NCI-H146 treated with DMSO at 0.1 percent for 48 hours (cell line): ENCODE measurements around the gene COPG1.
A peak's percentile ranks its signal among the peaks of the same experiment; 100 is the strongest.

Source experiments
- DNase-seq: peaks from one replicate; lab custom pipeline; 2025; ENCODE audit not compliant: unreplicated experiment; lab: John Stamatoyannopoulos, UW

The COPG1 gene

GRCh38 chr3:129278439-129278965, 29.1 kb downstream of the COPG1 start, which contains the start of gene HMCES:
TSS of gene HMCES (plus strand) at chr3:129278870. CDS start at chr3:129279733, 863 bp downstream.
- peak; percentile 94 for DNase-seq

- DNase-seq, result peak; percentile 40
Observed at GRCh38 chr3:129278966-129279906, 29.8 kb downstream of the COPG1 start.

- DNase-seq, result no peak
Observed at GRCh38 chr3:129280183-129280582, 30.8 kb downstream of the COPG1 start.

- no peak for DNase-seq
Observed at GRCh38 chr3:129281726-129282125, 32.3 kb downstream of the COPG1 start.

- no peak for DNase-seq
Observed at GRCh38 chr3:129282727-129283327, 33.4 kb downstream of the COPG1 start.

GRCh38 chr3:129286081-129286480, 36.7 kb downstream of the COPG1 start:
- no peak for DNase-seq

GRCh38 chr3:129288446-129288845, 39.0 kb downstream of the COPG1 start:
- DNase-seq, result no peak

- no peak for DNase-seq
Observed at GRCh38 chr3:129289201-129289921, 40.0 kb downstream of the COPG1 start.

GRCh38 chr3:129291236-129291886, 42.0 kb downstream of the COPG1 start:
- no peak for DNase-seq

- no peak for DNase-seq
Observed at GRCh38 chr3:129295286-129295685, 45.9 kb downstream of the COPG1 start.

GRCh38 chr3:129304146-129304961, 54.9 kb downstream of the COPG1 start:
- DNase-seq, result no peak

- DNase-seq, result no peak
Observed at GRCh38 chr3:129304962-129305222, 55.5 kb downstream of the COPG1 start.

- DNase-seq, result peak; percentile 36
Observed at GRCh38 chr3:129305592-129306091, 56.2 kb downstream of the COPG1 start.

- DNase-seq, result no peak
Observed at GRCh38 chr3:129308636-129309035, 59.2 kb downstream of the COPG1 start.

- DNase-seq, result no peak
Observed at GRCh38 chr3:129310111-129311011, 61.0 kb downstream of the COPG1 start.

GRCh38 chr3:129311054-129311902, 61.9 kb downstream of the COPG1 start:
- DNase-seq, result no peak

- no peak for DNase-seq
Observed at GRCh38 chr3:129312021-129312639, 62.7 kb downstream of the COPG1 start.
